HG03175 (cell line): ENCODE results near the gene CA10.

Source experiments
- ATAC-seq: cut with Tn5 transposase; IDR thresholded peaks from one replicate; pipeline ENCODE4 v1.9.1; 2021; ENCODE audit warnings: mild to moderate bottlenecking, moderate library complexity; ENCODE audit not compliant: unreplicated experiment

CA10 gene

DNA sequence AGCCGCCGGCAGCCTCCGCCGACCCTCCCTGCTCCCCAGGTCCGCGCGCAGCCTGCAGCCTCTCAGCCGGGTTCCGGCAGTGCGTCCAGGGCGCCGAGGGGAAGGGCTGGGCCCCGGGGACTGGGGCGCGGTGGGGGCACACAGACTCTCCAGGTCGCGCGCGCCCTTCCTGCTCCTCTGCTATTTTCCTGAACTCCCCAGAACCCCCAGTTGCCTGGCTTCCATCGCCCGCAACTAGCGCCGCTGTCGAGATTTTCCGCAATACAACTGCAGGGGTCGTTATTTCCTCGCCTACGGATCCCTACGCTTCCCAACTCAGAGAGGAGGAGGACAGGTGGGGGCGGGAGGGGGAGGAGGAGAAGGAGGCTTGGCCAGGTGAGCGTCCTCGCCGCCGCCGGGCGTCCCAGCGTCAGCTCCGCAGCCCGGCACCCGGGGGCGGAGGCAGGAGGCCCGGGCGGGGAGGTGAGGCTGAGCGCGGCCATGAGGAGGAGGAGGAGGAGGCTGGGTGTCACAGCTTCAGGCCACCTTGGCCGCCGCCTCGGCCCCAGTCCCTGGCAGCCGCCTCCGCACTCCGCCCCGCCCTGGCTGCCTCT lies at the start of gene CA10:
TSS of gene CA10 (minus strand) at position 265 of the 593 bp plus-strand sequence.
- no peak for ATAC-seq

DNA sequence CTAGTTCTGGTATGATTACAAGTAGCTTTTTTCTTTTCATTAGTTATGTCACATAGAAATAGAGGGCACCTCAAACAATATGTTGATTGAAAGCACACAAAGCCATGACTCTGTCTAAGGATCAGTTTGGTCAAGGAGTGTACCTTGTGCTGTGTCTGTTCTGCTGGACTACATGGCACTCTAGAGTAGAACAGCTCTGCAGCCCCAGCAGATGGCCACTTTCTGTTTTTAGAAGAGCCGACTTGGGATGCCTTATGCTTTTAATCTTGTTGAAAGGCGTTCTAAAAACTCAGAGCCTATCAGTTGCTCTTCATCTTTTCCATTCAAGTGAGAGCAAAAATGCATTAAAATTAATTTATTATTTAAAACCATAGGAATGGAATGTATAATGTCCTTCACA lies 49.3 kb upstream of the CA10 start:
- no peak for ATAC-seq

DNA sequence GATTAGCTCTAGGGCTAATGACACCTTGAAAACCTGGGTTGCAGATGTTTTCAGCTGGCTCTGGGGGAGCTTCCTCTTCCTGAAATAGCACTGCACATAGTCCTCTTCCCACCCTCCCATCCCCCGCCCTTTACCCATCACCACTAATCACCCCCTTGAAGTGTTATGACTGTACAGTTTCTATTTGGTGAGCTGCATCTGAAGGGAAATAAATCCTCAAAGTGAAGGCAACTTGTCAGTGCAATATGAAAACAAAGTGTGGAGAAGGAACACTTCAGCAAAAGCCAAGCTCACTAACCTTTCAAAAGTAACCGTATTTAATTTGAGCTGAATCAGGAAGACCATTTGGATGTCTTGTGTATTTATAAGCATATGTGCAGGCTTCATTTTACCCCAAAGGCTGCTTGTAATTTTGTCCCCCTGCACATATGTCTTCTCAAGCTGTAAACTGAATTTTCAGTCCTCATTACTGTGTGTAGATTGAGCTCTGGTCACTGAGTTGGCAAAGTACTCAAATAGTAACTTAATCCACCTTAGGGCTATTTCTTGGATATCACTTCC lies 44.1 kb upstream of the CA10 start:
- no peak for ATAC-seq

DNA sequence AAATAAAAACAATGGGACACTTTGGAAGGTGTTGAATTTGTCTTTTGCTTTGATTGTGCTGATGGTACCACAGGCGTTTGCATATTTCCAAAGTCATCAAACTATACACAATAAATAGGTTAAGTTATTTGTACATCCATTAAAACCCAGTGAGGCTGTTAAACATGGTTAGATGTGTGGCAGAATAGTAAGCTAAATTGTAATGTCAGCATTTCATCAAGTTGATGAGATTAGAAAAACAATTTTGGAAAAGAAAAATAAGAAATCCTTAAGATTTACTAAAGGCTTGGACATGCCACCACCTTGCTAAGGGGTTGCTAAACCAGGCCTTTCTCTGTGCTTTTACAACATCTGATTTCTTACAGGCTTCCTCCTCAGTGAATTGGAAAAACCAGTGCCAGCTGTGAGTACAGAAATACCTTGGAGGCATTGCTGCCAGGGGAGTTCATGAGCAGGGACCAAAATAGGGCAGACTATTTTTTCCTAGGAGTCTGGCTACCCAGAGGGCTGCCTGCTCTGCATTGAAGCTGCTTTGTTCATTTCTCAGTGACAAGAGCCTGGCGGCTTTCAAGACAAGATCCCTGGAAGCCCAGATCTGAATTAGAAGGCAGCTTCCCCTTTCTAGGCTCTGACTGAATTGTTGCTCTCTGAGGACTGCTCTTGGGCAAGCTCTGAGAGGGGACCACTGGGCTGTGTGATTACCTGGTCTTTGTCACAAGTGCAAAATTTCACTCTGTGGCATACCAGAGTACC lies 43.4 kb upstream of the CA10 start:
- no peak for ATAC-seq

DNA sequence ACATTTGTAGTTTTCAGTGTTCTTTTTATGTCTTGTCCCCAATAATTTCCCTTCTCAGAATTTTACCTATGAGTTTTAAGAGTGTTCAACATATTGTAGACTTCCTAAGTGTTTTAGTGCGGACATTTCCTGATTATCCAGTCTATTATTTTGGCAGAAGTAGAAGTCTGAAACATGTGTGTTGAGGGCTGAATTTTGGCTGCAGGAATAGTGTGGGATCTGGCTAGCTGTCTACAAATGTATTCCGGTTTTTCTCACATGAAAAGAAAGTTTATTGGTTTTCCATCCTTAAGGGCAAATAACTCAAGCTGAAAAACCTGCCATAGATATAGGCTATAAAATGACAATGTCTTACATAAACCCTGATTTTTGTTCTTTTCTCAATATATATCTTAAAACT lies 33.0 kb upstream of the CA10 start:
- no peak for ATAC-seq

DNA sequence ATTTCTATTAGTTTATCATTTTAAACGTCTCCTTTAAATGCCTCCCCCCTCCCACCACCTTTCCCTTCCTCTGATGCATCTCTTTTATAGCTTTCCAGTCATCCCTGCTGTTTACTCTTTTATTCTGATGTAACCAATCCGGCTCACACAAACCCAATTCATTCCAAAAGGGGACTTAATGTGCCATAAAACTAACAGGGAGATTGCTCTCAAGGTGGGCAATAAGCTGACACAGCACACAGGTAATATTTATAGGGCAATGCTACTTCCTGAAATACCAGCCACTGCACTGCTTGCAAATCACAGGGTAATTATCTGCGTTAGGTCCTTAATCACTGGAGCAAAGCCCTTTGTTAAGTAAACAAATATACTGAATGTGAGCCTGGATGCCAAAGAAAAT lies 23.3 kb upstream of the CA10 start:
- no peak for ATAC-seq

DNA sequence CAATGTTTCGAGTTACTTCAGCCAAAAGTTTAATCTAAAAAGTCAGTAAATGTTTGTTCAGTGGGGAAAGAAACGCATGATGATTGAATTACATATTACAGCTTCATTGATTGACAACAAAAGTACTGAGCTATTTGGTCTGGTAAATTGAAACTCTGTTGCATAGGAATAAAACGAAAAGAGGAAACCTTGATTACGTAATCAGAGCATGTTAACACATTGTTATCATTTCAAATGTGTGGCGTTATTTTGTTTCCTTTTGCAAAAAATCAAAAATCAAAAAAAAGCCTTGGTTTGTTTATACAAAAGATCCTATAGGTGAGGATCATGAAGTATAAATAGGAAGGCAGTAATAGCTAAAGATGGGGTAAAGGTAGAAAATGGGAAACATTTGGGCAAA lies 19.5 kb upstream of the CA10 start:
- no peak for ATAC-seq

DNA sequence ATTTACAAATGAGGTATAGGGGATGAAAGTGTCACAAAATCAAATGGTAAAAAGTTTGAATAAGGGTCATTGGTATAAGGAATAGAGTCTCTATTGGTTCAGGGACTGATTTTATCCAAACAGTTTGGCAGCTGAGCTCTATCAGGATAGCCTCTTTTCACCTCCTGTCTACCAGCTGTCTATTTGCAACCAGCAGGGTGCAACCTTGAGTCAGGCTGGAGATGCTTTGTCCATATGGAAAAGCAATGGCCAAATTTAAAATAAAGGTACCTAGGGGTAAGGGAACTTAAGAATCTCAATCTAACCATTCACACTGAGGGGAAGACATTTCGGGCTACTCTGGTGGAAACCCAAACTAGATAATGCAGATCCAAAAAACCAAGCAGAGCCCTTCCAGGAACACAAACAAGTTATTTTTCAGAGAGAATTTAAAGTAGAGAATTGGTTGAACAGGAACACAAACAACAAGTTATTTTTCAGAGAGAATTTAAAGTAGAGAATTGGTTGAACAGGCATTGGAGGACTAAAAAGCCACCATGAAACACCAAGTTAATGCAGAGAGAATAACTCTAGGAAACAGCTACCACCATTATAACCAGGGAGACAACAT lies 12.6 kb upstream of the CA10 start:
- no peak for ATAC-seq

DNA sequence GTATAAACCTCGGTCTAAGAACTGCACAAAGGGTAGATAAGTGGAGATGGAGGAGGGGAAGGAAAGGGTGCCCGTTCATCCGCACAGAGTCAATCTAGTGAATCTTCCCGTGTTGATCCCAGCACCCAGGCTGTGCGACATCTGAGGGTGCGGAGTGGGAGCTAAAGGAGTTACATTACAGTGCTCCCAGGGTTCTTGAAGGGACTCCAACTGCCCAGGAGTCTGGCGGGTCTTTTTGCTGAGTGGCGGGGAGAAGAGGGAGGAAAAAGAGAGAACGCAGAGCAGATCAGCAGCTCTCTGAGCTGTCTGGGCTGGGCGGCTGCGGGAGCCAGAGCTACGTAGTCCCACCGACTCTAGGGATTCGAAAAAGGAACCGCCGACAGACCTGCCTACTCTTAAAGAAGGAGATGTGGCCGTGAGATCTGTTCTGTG lies 1.6 kb upstream of the CA10 start:
- ATAC-seq, result no peak

DNA sequence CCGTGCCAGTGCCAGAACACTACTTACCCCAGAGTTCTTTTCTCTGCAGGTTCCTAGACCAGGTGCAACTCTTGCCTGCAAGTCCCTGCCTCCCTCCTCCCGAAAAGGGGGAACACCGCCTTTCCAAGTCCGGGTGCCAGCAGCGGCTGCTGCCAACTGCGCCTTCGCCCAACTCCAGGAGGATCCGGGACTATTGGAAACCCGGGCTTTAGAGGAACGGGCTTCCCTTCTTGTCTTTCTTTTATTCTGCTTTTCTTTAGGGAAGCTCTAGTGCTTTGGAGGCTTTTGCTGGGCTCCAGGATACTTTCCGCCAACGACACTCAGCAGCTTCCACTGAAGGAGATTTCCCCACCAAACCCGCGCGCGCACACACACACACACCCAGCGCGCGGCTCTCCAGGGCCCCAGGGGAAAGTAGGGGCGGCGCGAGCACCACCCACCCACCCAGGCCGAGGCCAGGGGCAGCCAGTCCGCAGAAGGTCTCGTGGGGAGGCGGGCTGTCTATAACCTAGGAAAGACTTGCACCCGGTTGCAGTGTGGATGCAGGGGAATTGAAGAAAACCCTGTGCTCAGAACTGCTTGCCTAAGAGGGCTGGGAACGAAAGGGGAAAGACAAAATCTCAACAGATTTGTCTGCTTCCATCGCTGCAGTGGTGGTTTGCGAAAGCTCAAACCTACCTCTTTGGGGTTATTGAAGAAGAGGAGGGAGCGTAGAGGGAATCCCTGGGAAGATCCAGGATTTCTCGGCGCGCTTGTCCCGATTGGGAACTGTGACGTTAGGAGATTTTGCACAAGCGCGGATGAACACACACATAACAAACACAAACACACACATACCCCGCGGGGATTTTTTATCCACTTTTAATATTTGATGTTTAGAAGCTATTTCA lies 977 bp upstream of the CA10 start:
- ATAC-seq, result no peak

DNA sequence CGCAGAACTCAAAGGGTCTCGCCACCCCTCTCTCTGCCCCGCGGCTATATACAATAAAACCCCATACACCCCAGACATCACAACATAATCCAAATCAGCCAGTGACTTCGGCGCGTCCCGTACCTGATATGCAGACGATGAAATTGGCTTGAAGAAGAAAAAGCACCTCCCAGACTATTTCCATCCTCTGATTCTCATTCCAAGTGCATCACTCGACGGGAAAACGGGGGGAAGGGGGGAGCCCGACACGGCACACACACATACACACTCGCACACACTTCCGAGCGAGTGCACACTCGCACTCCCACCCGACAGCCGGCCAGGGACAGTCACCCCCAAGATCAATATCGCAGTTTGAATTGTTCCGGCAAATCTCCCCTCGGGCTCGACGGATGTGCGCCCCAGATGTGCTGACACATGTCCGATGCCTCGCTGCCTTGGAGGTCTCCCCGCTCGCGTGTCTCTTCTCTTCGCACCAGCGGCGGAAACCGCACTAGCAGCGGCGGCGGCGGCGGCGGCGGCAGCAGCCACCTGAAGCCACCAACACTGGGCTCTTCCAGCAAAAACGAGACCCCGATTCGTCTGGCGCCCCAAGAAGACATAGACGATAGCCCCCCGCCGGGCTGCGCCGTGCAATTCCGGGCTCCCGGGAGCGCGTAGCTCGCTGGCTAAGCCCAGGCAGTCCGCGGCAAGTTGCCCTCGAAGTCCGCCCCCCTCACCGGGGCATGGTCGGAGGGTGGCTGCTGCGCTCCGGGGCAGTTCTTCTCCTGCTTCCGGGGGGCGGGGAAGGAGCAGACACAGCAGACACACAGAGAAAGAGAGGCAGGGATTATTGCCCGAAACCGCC lies 688 bp downstream of the CA10 start:
- ATAC-seq, result no peak

DNA sequence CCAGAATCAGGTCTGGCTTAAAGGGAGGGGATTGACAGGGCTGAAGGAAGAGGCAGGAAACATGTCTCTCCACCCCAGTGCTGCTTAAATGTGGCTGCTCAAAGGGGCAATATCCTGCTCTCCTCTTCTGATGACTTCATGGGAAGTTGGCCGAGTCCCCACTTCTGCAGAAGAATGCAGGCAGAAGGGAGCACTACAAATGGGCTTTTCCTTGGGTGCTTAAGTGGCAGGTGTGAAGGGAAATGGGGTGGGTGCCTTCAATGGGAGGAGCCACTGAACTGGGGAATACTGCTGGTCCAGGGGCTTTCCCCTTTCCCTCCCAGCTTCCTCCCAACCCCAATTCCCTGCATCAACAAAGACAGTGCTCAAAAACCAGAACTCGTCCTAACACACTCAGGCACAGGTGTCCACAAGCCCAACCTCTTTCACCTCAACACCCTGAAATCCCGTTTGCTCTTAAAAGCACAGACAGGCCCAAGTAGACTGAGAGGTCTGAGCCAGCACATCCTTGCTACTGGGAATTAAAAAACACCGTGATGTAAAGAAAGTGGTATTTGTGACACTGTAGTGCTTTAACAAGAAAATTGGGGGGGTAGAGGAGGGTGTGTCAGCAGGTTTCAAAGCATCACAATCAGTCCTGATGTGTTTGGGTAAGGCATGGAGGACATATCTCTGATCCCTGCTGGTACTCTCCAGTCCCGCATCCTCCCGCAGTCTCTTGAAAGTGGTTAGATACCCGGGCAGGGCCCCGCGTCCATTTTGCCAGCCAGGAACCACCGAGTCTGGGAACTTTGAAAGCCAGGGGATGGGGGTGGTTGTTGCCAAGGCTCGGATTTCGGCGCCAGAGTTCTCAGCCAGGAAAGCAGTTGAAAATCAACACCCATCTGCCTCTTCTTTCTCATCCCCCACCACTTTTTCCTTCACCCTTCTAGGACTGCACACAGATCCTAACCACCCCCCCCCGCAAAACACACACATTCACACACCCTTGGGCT lies 1.6 kb downstream of the CA10 start:
- no peak for ATAC-seq

DNA sequence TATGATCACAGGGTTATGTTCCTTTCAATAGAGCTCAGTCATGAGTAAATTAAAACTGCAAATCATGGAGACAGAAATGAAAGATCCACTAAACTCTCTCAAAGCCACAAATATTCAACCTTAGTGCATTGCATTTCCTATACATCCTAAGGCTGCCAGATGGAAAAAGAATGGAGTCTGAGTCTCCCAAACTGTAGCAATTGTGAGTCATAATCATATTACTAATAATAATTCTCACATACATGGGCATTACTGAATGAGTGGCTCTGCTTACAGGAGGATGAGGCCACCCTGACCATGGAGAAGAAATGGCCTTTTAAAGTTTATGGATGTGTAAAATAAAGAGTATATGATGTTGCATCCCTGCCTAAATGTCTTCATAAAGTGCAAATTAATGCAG lies 3.2 kb downstream of the CA10 start:
- no peak for ATAC-seq

DNA sequence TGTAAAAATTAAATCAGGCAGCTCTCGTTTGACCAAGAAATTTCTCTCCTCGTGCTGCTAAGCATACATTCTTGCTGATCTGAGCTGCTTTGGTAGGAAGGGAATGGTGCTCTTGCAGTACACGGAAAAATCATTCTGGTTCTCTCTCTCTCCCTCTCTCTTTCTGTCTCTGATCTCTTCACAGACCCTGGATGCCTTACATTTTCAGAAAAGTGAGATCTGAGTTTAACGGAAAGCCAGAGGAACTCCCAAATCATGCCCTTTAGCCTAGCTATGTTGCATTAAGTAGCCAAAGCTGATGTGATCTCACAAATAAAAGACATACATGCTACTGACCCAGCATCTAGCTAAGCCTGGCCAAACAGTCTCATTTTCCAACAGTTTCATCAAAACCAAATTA lies 4.0 kb downstream of the CA10 start:
- no peak for ATAC-seq

DNA sequence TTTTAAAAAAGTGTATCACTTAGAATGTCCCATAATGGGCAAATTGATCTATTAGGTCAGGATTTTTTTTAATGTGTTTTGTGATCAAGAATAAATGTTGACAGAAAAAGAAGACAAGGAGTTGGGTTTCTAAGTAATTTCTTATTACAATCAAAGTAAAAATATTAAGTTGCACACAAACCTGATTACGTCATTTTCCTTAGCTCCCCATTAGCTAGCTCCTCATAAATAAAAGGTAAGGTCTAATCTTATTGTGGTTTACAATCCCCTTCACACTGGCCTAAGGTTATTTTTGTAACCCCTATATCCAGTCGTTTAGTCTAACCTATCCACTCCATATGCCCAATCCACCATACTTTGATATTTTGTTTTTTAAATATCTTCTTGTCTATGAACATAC lies 7.6 kb downstream of the CA10 start:
- ATAC-seq, result no peak

DNA sequence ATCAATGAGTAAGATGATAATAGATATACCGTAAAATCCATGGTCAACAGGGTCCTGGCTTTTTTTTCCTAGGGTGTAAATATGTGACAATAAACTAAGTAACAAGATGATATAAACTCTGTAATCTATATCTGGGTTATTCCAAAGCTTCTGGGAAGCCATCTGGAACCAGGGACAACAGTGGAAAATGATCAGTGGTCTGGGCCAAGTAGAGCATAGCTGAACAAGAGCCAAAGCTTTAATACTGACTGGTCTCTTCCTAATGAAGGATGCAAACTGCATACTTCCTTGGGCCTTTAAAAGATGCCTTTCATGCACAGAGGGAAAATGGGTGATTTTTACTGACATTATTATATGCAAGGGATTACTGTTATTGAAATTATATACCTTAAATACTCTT lies 8.9 kb downstream of the CA10 start:
- ATAC-seq, result no peak

DNA sequence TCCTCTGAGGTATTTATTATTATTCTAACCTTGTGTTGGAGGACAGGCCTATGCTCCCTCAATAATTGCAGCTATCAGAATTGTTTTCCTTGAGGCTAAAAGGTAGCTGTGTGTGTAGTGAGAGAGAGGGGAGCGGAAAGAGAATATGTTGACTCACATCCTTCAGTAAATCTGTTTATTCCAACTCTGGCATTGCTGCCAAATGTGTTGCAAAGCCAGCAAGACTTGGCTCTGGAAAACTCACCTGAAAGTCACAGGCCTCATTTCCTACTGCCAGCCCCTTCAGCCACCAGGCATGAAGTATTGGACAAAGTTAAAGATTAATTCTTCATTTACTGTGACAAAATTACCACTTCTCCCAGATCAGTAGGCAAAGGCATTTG lies 9.6 kb downstream of the CA10 start:
- no peak for ATAC-seq

DNA sequence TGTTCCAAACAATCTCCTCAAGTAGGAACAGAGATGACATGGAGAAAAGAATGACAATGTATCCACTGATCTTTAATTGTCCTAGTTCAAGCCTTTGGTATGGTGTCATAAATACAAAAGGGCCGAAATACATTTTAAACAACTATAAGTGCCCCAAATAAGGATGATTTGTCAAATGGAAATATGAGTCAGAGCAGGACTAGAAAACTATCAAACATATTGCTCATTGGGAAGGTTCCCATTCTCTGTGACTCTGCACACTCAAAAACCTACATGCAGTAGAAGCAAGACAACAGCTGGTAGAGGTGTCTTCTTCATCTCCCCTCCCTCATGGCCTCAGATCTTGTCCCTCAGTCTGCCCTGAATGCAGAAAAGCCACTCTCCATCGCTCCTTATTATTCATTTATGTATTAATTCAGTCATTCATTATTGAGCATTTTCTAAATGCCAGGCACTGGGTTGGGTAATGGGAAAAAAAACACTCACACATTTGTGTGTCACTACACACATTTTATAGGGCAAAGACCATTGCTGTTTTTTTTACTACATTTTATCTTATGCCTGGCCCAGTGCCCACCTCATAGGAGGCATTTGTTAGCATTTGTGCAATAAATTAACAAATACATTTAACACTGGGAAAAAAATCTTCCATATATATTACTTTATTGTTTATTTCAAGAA lies 10.1 kb downstream of the CA10 start:
- no peak for ATAC-seq
